ENCODE results near the gene RSU1. TPM values are rescaled to one million over a fixed set of nuclear protein-coding genes. Genes with fewer than 3 reads are reported as not detected.
"Not testable (repeated sequence)": the region's sequence is repeated elsewhere in the genome, so short reads cannot be mapped to it uniquely, and the experiment has no call there.

Gene RSU1
- total RNA-seq, 2 experiments from 2014 or later = 56.7 to 59.5 TPM

- Mint-ChIP-seq H3K36me3 (peaks cover 6% of the 10 kb centered on the region), H3K27me3 (no peaks in the 10 kb centered on the region), H3K4me3 (peak overlapping the region; percentile 9), H3K9me3 (no peaks in the 10 kb centered on the region), H3K4me1 (peaks cover 7% of the 10 kb centered on the region), H3K27ac (peak overlapping the region; percentile 23)
- no peak for DNase-seq
These were observed 18.0 kb upstream of the RSU1 start for GRCh38 chr10:16835228-16835627.

- Mint-ChIP-seq H3K9me3 (no peaks in the 10 kb centered on the region), H3K27me3 (no peaks in the 10 kb centered on the region), H3K4me3 (no peak overlapping the region), H3K4me1 (peaks cover 13% of the 10 kb centered on the region), H3K27ac (no peak overlapping the region), H3K36me3 (no peaks in the 10 kb centered on the region)
- no peak for DNase-seq
These were observed 15.3 kb upstream of the RSU1 start for GRCh38 chr10:16832351-16833080.

- no peaks in the 10 kb centered on the region for H3K9me3 Mint-ChIP-seq
- no peak overlapping the region for H3K27ac Mint-ChIP-seq
- no peak for DNase-seq
- no peaks in the 10 kb centered on the region for H3K27me3 Mint-ChIP-seq
- no peaks in the 10 kb centered on the region for H3K36me3 Mint-ChIP-seq
- H3K4me1 Mint-ChIP-seq = peaks cover 6% of the 10 kb centered on the region
- H3K4me3 Mint-ChIP-seq = no peak overlapping the region
These were observed 11.5 kb upstream of the RSU1 start for GRCh38 chr10:16828701-16829175.

GRCh38 chr10:16828114-16828568 is 10.9 kb upstream of the RSU1 start:
- Mint-ChIP-seq H3K27ac (no peak overlapping the region), H3K4me3 (no peak overlapping the region), H3K9me3 (no peaks in the 10 kb centered on the region), H3K36me3 (peaks cover 4% of the 10 kb centered on the region), H3K27me3 (no peaks in the 10 kb centered on the region), H3K4me1 (peaks cover 6% of the 10 kb centered on the region)
- DNase-seq = peak; percentile 49

- not testable (repeated sequence) for H3K27me3 Mint-ChIP-seq, H3K4me3 Mint-ChIP-seq, H3K36me3 Mint-ChIP-seq, DNase-seq, H3K9me3 Mint-ChIP-seq, H3K27ac Mint-ChIP-seq, H3K4me1 Mint-ChIP-seq
These were observed 10.2 kb upstream of the RSU1 start for GRCh38 chr10:16827474-16827873.

DNA sequence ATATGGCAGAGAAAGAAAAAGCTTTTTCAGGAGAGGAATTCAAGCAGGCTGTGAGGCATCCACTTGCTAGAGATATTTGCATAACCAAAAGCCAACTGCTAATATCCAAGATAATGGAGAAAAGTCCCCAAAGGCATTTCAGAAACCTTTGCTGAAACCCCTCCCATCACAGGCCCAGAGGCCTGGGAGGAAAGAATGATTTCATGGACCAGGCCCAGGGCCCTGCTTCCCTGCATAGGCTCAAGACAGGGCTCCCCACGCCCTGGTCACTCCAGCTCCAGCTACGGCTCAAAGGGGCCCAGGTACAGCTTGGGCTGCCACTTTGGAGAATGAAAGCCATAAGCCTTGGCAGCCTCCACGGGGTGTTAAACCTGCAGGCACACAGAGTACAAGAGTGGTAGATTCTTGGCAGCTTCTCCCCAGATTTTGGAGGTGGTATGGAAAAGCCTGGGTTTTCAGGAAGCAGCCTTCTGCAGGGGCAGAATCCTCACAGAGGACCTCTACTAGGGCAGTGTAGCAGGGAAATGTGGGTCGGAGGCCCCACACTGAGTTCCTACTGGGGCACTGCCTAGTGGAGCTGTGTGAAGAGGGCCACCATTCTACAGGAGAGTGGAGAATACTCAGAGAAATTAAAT is 5.6 kb upstream of the RSU1 start:
- Mint-ChIP-seq H3K27me3 (no peaks in the 10 kb centered on the region), H3K27ac (no peak overlapping the region), H3K36me3 (peaks cover 19% of the 10 kb centered on the region), H3K4me3 (no peak overlapping the region), H3K4me1 (peaks cover 8% of the 10 kb centered on the region), H3K9me3 (peaks cover 10% of the 10 kb centered on the region)
- no peak for DNase-seq

DNA sequence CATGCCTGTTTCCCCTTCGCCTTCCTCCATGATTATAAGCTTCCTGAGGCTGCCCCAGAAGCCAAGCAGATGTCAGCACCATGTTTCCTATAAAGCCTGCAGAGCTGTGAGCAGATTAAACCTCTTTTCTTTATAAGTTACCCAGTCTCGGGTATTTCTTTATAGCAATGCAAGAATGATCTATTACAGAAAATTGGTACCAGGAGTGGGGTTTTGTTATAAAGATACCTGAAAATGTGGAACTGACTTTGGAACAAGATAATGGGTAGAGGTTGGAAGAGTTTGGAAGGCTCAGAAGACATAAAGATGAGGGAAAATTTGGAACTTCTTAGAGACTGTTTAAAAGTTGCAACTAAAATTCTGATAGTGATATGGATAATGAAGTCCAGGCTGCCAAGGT is 4.8 kb upstream of the RSU1 start:
- peaks cover 19% of the 10 kb centered on the region for H3K36me3 Mint-ChIP-seq
- H3K27me3 Mint-ChIP-seq = peaks cover 4% of the 10 kb centered on the region
- peaks cover 6% of the 10 kb centered on the region for H3K4me1 Mint-ChIP-seq
- H3K9me3 Mint-ChIP-seq = peaks cover 10% of the 10 kb centered on the region
- no peak overlapping the region for H3K27ac Mint-ChIP-seq
- DNase-seq = no peak
- no peak overlapping the region for H3K4me3 Mint-ChIP-seq

GRCh38 chr10:16820421-16820820 is 3.2 kb upstream of the RSU1 start:
- Mint-ChIP-seq H3K36me3 (peaks cover 22% of the 10 kb centered on the region), H3K4me3 (no peak overlapping the region), H3K27ac (no peak overlapping the region), H3K9me3 (peaks cover 10% of the 10 kb centered on the region), H3K4me1 (peaks cover 15% of the 10 kb centered on the region), H3K27me3 (peaks cover 4% of the 10 kb centered on the region)
- DNase-seq = no peak

DNA sequence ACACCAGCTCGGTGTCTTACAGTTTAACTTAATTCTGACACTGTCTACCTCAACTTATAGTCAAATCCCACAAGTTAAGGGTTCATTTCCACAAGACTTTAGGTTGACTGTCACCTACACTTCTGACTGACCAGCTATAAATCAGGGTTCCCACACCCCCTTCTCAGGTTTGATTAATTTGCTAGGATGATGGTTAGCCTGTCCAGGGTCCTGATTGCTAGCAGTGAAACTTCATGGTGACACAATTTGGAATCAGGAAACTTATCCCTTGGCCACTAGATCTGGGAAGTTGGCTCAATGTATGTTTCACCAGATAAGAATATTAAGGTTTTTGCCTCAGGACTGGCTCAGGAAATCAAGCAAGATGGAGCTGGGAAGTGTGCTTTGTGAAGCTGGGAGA is 2.8 kb upstream of the RSU1 start:
- Mint-ChIP-seq H3K27me3 (peaks cover 4% of the 10 kb centered on the region), H3K4me1 (peaks cover 18% of the 10 kb centered on the region), H3K4me3 (no peak overlapping the region), H3K9me3 (peaks cover 10% of the 10 kb centered on the region), H3K27ac (no peak overlapping the region), H3K36me3 (peaks cover 22% of the 10 kb centered on the region)
- DNase-seq = no peak

- peaks cover 4% of the 10 kb centered on the region for H3K27me3 Mint-ChIP-seq
- H3K4me3 Mint-ChIP-seq = no peak overlapping the region
- peaks cover 20% of the 10 kb centered on the region for H3K4me1 Mint-ChIP-seq
- peaks cover 22% of the 10 kb centered on the region for H3K36me3 Mint-ChIP-seq
- H3K27ac Mint-ChIP-seq = no peak overlapping the region
- peaks cover 10% of the 10 kb centered on the region for H3K9me3 Mint-ChIP-seq
- no peak for DNase-seq
These were observed 2.2 kb upstream of the RSU1 start for GRCh38 chr10:16819436-16819835.

DNA sequence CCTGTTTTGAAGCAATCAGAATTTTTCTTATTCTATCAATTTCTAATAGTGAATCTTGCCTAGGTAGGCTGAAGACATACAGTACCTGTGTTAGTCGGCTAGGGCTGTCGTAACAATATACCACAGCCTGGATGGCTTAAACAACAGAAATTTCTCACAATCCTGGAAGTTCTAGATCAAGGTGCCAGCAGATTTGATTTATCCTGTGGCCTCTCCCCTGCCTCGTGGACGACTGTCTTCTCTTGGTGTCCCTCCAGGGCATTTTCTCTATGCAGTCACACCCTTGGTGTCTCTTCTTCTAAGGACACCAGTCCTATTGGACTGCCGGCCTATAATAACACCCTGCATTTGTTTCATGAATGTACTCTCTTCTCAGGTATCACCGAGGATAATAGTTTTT is 1.8 kb upstream of the RSU1 start:
- no peak for DNase-seq
- Mint-ChIP-seq H3K36me3 (peaks cover 23% of the 10 kb centered on the region), H3K4me3 (no peak overlapping the region), H3K9me3 (peaks cover 10% of the 10 kb centered on the region), H3K27ac (no peak overlapping the region), H3K27me3 (peaks cover 4% of the 10 kb centered on the region), H3K4me1 (peaks cover 20% of the 10 kb centered on the region)

DNA sequence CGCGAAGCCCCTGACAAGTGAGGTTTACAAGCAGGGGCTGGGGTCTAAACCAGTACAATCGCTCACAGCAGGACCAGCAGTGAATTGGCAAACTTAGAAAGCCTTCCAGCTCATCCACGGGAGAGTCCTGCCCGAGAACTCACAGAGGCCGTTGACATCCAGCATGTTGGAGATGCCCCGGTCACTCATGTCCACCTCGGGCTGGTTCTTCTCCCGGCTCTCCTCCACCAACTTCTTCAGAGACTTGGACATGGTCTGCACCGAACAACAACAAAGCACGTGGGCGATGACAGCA is 447 bp downstream of the RSU1 start:
- Mint-ChIP-seq H3K9me3 (peaks cover 2% of the 10 kb centered on the region), H3K27ac (peak overlapping the region; percentile 91), H3K4me1 (peaks cover 28% of the 10 kb centered on the region), H3K4me3 (peak overlapping the region; percentile 92), H3K36me3 (peaks cover 18% of the 10 kb centered on the region), H3K27me3 (peaks cover 4% of the 10 kb centered on the region)
- DNase-seq = no peak

- H3K36me3 Mint-ChIP-seq = peaks cover 21% of the 10 kb centered on the region
- H3K9me3 Mint-ChIP-seq = no peaks in the 10 kb centered on the region
- peaks cover 4% of the 10 kb centered on the region for H3K27me3 Mint-ChIP-seq
- DNase-seq = no peak
- H3K27ac Mint-ChIP-seq = peak overlapping the region; percentile 79
- H3K4me3 Mint-ChIP-seq = peak overlapping the region; percentile 92
- H3K4me1 Mint-ChIP-seq = peaks cover 32% of the 10 kb centered on the region
These were observed 1.1 kb downstream of the RSU1 start for GRCh38 chr10:16816171-16816570.

GRCh38 chr10:16814012-16814411 is 3.2 kb downstream of the RSU1 start:
- no peak overlapping the region for H3K27ac Mint-ChIP-seq
- DNase-seq = no peak
- H3K4me1 Mint-ChIP-seq = peaks cover 39% of the 10 kb centered on the region
- peaks cover 4% of the 10 kb centered on the region for H3K27me3 Mint-ChIP-seq
- peaks cover 21% of the 10 kb centered on the region for H3K36me3 Mint-ChIP-seq
- H3K4me3 Mint-ChIP-seq = no peak overlapping the region
- no peaks in the 10 kb centered on the region for H3K9me3 Mint-ChIP-seq

DNA sequence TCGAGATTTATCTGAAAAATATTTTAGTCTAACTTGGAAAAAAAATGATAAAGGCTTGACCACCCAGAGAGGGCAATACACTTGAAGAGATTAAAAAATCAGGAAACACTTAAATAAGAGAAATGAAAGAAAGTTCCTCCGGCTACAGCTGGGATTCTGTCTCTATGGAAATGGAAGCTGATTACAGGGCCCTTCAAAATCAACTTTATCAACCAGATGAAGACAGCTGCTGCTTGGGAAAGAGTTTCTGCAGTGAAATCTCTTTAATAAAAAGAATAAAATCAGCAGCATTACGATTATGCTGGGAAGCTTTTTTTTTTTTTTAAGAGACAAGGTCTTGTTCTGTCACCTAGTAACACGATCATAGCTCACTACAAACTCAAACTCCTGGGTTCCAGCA is 4.5 kb downstream of the RSU1 start:
- no peak overlapping the region for H3K27ac Mint-ChIP-seq
- H3K4me1 Mint-ChIP-seq = peaks cover 34% of the 10 kb centered on the region
- H3K4me3 Mint-ChIP-seq = no peak overlapping the region
- H3K36me3 Mint-ChIP-seq = peaks cover 21% of the 10 kb centered on the region
- DNase-seq = no peak
- peaks cover 4% of the 10 kb centered on the region for H3K27me3 Mint-ChIP-seq
- no peaks in the 10 kb centered on the region for H3K9me3 Mint-ChIP-seq

GRCh38 chr10:16811765-16812164 is 5.5 kb downstream of the RSU1 start:
- no peak for DNase-seq
- no peak overlapping the region for H3K27ac Mint-ChIP-seq
- peaks cover 34% of the 10 kb centered on the region for H3K4me1 Mint-ChIP-seq

More at GRCh38 chr10:16811765-16812164, 5.5 kb downstream of the RSU1 start:
- H3K4me3 Mint-ChIP-seq = no peak overlapping the region
- no peaks in the 10 kb centered on the region for H3K27me3 Mint-ChIP-seq
- H3K9me3 Mint-ChIP-seq = no peaks in the 10 kb centered on the region
- peaks cover 26% of the 10 kb centered on the region for H3K36me3 Mint-ChIP-seq

Measured in activated naive CD8-positive, alpha-beta T cell treated with anti-CD3 and anti-CD28 coated beads for 36 hours (primary cell).